ENCODE data around the gene RBM42. TPM values are rescaled to one million over a fixed set of nuclear protein-coding genes. Genes with fewer than 3 reads are reported as not detected.

Gene RBM42
- total RNA-seq, result 10 to 100 TPM; 49.4 to 90.9 (median 65.6) TPM

- TF ChIP-seq POLR2A (IDR thresholded peaks at IDR 0.05), result peak; percentile 31 to 77
- TF ChIP-seq CTCF (IDR thresholded peaks at IDR 0.05), result peak in 1 of 6 experiments; percentile 32
- H3K36me3 ChIP-seq, result peaks cover 30 to 31% of the 10 kb centered on the region in 2 donors
- H3K9me3 ChIP-seq, result no peaks in the 10 kb centered on the region
- H3K27me3 ChIP-seq, result no peaks in the 10 kb centered on the region
- WGBS, 2 donors, result 0% methylated on average over 27 to 32 of the region's 56 CpGs
- peak within 1 kb of the TSS; percentile 28 to 79 (median 75) for H3K27ac ChIP-seq
- H3K4me3 ChIP-seq (replicated peaks in 1 of 3), result peak within 1 kb of the TSS; percentile 82 to 100 (median 95)
- DNase-seq, result peak; percentile 98
- H3K4me1 ChIP-seq, result peaks cover 8 to 16% of the 10 kb centered on the region in 2 donors
- intact Hi-C loops (cut with DNase I), result no loop called here
Measured at GRCh38 chr19:35628565-35629331, at the start of gene RBM42. Gene RBM42 (plus strand): TSS chr19:35629036. CDS start chr19:35629154, 118 bp downstream.

- 67 to 86% methylated on average over 1 of the region's 1 CpG for WGBS, 2 donors
- intact Hi-C loops (cut with DNase I), result no loop called here
Measured at GRCh38 chr19:35582760-35583159, 46.1 kb upstream of the RBM42 start.

GRCh38 chr19:35585848-35586247 is 43.0 kb upstream of the RBM42 start, which contains the start of gene PMIS2:
Gene PMIS2 (plus strand): TSS chr19:35586173. CDS start chr19:35586260, 87 bp downstream.
- H3K27me3 ChIP-seq, result no peaks in the 10 kb centered on the region
- H3K36me3 ChIP-seq, result no peaks in the 10 kb centered on the region
- WGBS, 2 donors, result 53 to 55% methylated on average over 8 to 16 of the region's 16 CpGs
- H3K27ac ChIP-seq, result peak within 1 kb of the TSS in 1 of 3 donors; percentile 67
- peak in 1 of 2 donors; percentile 12 for DNase-seq
- H3K4me1 ChIP-seq, result peaks cover 3 to 20% of the 10 kb centered on the region in 2 donors
- no peaks in the 10 kb centered on the region for H3K9me3 ChIP-seq
- no peak within 1 kb of the TSS for H3K4me3 ChIP-seq (replicated peaks in 1 of 3)
- no peak for TF ChIP-seq POLR2A (IDR thresholded peaks at IDR 0.05)
- no peak for TF ChIP-seq CTCF (IDR thresholded peaks at IDR 0.05)
- intact Hi-C loops (cut with DNase I), result loop anchor here (5.0 kb wide), 1 partner anchor 74 kb away; the partner anchor contains the start of gene DMKN

More at GRCh38 chr19:35582760-35583159, 46.1 kb upstream of the RBM42 start:
- Histone ChIP-seq H3K27me3 (no peaks in the 10 kb centered on the region), H3K4me3 (replicated peaks in 1 of 3) (no peak overlapping the region), H3K36me3 (no peaks in the 10 kb centered on the region), H3K27ac (no peak overlapping the region), H3K4me1 (peaks cover 2 to 12% of the 10 kb centered on the region in 2 donors), H3K9me3 (no peaks in the 10 kb centered on the region)
- DNase-seq, result no peak
- TF ChIP-seq POLR2A (IDR thresholded peaks at IDR 0.05) (no peak), CTCF (IDR thresholded peaks at IDR 0.05) (no peak)

GRCh38 chr19:35587321-35587720 is 41.5 kb upstream of the RBM42 start:
- Histone ChIP-seq H3K27ac (peak overlapping the region in 1 of 3 donors; percentile 67), H3K36me3 (no peaks in the 10 kb centered on the region), H3K27me3 (no peaks in the 10 kb centered on the region), H3K4me1 (peaks cover 3 to 20% of the 10 kb centered on the region in 2 donors), H3K4me3 (replicated peaks in 1 of 3) (no peak overlapping the region), H3K9me3 (no peaks in the 10 kb centered on the region)
- no peak for TF ChIP-seq CTCF (IDR thresholded peaks at IDR 0.05)
- no peak for TF ChIP-seq POLR2A (IDR thresholded peaks at IDR 0.05)
- intact Hi-C loops (cut with DNase I), result loop anchor here (5.0 kb wide), 1 partner anchor 75 kb away; the partner anchor contains the start of gene DMKN
- peak; percentile 19 to 27 for DNase-seq
- WGBS, 2 donors, result 33 to 53% methylated on average over 1 of the region's 1 CpG

GRCh38 chr19:35590875-35591274 is 38.0 kb upstream of the RBM42 start:
- peaks cover 3 to 20% of the 10 kb centered on the region in 2 donors for H3K4me1 ChIP-seq
- intact Hi-C loops (cut with DNase I), result loop anchor here (5.0 kb wide), 1 partner anchor 44 kb away; the partner anchor contains the start of gene TMEM147
- no peaks in the 10 kb centered on the region for H3K27me3 ChIP-seq
- WGBS, 2 donors, result 87 to 90% methylated on average over 3 of the region's 3 CpGs
- DNase-seq, result no peak
- no peak overlapping the region for H3K27ac ChIP-seq
- no peaks in the 10 kb centered on the region for H3K9me3 ChIP-seq
- TF ChIP-seq POLR2A (IDR thresholded peaks at IDR 0.05) (no peak), CTCF (IDR thresholded peaks at IDR 0.05) (no peak)
- H3K36me3 ChIP-seq, result no peaks in the 10 kb centered on the region
- H3K4me3 ChIP-seq (replicated peaks in 1 of 3), result no peak overlapping the region
